Natural killer cell treated with Interleukin-12 subunit alpha and Interleukin-12 subunit beta and Interleukin-15 and Interleukin-18, amount 100 ng/mL, for 72 hours (primary cell): ENCODE measurements around the gene TMEM131. TPM values are rescaled to one million over a fixed set of nuclear protein-coding genes. Genes with fewer than 3 reads are reported as not detected.
"Not testable (repeated sequence)": the region's sequence is repeated elsewhere in the genome, so short reads cannot be mapped to it uniquely, and the experiment has no call there.

Experiments
- ATAC-seq, 2 donors: fragments of 150-1000 bp; cut with Tn5 transposase in 1 of 2; sonication (Bioruptor Pico), chemical (Tn5 transposase) in 1 of 2; 2 replicates each; pipeline ENCODE4 v1.10.0; 2021
- DNase-seq: peaks from one replicate; pipeline ENCODE4 v3.0.0; 2022; ENCODE audit warnings: low spot score
- H3K27ac Mint-ChIP-seq, 2 donors: 1 replicate in 1 of 2; 2 replicates in 1 of 2; pipeline ENCODE4 v1.8.0; 2022; ENCODE audit warnings: mixed read lengths in 2 of 2, mild to moderate bottlenecking in 1 of 2, moderate library complexity in 1 of 2
- H3K27me3 Mint-ChIP-seq, 2 donors: 1 replicate in 1 of 2; 2 replicates in 1 of 2; pipeline ENCODE4 v1.8.0; 2022; ENCODE audit warnings: mixed read lengths in 2 of 2
- H3K36me3 Mint-ChIP-seq: one replicate; pipeline ENCODE4 v1.8.0; 2022; ENCODE audit warnings: mixed read lengths
- H3K4me1 Mint-ChIP-seq, 2 donors: 1 replicate in 1 of 2; 2 replicates in 1 of 2; pipeline ENCODE4 v1.8.0; 2022; ENCODE audit warnings: low read depth in 2 of 2, mixed read lengths in 2 of 2, mild to moderate bottlenecking in 1 of 2
- H3K4me3 Mint-ChIP-seq: one replicate; pipeline ENCODE4 v1.8.0; 2022; ENCODE audit warnings: mixed read lengths
- H3K9me3 Mint-ChIP-seq: 2 replicates; pipeline ENCODE4 v1.8.0; 2022; ENCODE audit warnings: mixed read lengths
- total RNA-seq, 2 donors: library from RNA; stranded (reverse); gene quantifications; one replicate each; pipeline ENCODE4 v1.2.3, GENCODE V29; 2022

The TMEM131 gene
- total RNA-seq, 2 donors from 2014 or later, result 44.6 to 47.3 TPM

GRCh38 chr2:97858442-97858841 is 137.3 kb downstream of the TMEM131 start:
- ATAC-seq, result no peak
- no peak overlapping the region for H3K27ac Mint-ChIP-seq

DNA sequence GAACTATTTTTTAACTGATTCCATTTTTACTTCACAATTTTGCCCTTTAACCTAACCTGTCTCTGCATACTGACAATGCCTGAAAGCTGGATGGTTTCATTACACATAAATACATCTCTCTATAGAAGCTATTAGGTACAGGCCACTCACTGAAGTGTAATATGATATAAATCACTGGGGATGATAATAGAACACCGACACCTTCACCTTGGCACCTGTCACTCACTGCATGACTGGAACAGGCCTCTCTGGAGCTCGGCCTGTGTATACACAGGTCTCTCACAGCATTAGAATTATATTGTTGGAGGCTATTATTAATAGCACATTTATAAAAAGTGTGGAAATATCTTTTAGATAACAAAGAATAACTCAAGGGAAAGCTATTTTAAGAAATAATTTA is 138.2 kb downstream of the TMEM131 start:
- no peaks in the 10 kb centered on the region for H3K27me3 Mint-ChIP-seq

More at GRCh38 chr2:97858442-97858841, 137.3 kb downstream of the TMEM131 start:
- peaks cover 3 to 8% of the 10 kb centered on the region in 2 donors for H3K4me1 Mint-ChIP-seq
- DNase-seq, result no peak
- no peaks in the 10 kb centered on the region for H3K27me3 Mint-ChIP-seq
- H3K4me3 Mint-ChIP-seq, result no peak overlapping the region
- peaks cover 5% of the 10 kb centered on the region for H3K36me3 Mint-ChIP-seq
- no peaks in the 10 kb centered on the region for H3K9me3 Mint-ChIP-seq

DNA sequence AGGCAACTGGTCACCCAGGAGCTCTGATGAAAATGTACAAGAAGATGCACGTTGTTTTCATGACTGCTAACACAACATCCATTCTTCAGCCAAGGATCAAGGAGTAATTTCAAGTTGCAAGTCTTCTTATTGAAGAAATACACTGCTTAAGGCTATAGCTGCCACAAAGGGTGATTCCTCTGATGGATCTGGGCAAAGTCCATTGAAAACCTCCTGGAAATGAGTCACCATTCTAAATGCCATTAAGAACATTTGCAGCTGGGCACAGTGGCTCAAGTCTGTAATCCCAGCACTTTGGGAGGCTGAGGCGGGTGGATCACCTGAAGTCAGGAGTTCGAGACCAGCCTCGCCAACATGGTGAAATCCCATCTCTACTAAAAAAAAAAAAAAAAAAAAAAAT is 142.7 kb downstream of the TMEM131 start:
- H3K4me1 Mint-ChIP-seq, result peaks cover 28 to 39% of the 10 kb centered on the region in 2 donors
- not testable (repeated sequence) for H3K36me3 Mint-ChIP-seq, H3K27me3 Mint-ChIP-seq, H3K9me3 Mint-ChIP-seq, ATAC-seq, DNase-seq, H3K27ac Mint-ChIP-seq, H3K4me3 Mint-ChIP-seq

More for the DNA sequence above, 138.2 kb downstream of the TMEM131 start:
- H3K4me1 Mint-ChIP-seq, result peaks cover 2 to 4% of the 10 kb centered on the region in 2 donors
- H3K27ac Mint-ChIP-seq, result no peak overlapping the region
- ATAC-seq (no peak), DNase-seq (no peak)
- H3K9me3 Mint-ChIP-seq, result no peaks in the 10 kb centered on the region
- no peak overlapping the region for H3K4me3 Mint-ChIP-seq
- peaks cover 4% of the 10 kb centered on the region for H3K36me3 Mint-ChIP-seq

- peak in 1 of 2 donors; percentile 57 for ATAC-seq
- no peak for DNase-seq
- no peaks in the 10 kb centered on the region for H3K36me3 Mint-ChIP-seq
- H3K27me3 Mint-ChIP-seq, result no peaks in the 10 kb centered on the region
- H3K4me1 Mint-ChIP-seq, result peaks cover 28 to 45% of the 10 kb centered on the region in 2 donors
- H3K4me3 Mint-ChIP-seq, result peak overlapping the region; percentile 70
- no peaks in the 10 kb centered on the region for H3K9me3 Mint-ChIP-seq
- H3K27ac Mint-ChIP-seq, result peak overlapping the region; percentile 8 to 75
Measured at GRCh38 chr2:97851172-97851571, 144.6 kb downstream of the TMEM131 start.

DNA sequence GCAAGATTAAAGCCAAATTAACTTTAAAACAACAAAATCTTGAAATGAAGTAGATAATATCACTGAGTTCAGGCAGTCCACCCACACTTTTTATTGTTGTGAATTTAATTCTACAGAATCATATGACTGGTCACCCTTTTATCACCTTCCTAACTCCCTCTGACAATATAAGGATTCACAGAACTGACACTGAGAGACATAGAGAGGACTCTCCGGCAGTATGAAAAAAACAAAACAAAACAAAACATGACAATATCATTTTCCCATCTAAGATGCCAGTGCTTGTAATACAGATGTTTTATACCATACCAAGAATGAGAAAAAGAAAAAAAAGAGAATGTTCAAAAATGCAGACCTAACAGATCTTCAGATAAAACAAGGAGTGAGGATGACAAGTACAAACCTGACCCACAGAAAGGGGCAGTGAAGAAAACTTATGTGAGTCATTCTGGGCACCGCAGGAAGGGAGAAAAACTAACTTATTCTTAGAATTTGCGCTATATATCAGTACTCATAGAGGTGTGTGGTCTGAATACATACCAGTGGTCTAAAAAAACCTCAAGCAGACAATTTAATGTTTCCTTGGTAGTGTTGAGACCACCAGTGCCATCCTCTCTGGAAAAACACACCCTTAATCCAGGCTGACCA is 145.7 kb downstream of the TMEM131 start:
- DNase-seq, result no peak
- Mint-ChIP-seq H3K27me3 (no peaks in the 10 kb centered on the region), H3K27ac (peak overlapping the region; percentile 72 to 75), H3K9me3 (no peaks in the 10 kb centered on the region), H3K4me1 (peaks cover 39 to 57% of the 10 kb centered on the region in 2 donors), H3K36me3 (no peaks in the 10 kb centered on the region), H3K4me3 (peak overlapping the region; percentile 77)
- ATAC-seq, result peak; percentile 91 to 98

DNA sequence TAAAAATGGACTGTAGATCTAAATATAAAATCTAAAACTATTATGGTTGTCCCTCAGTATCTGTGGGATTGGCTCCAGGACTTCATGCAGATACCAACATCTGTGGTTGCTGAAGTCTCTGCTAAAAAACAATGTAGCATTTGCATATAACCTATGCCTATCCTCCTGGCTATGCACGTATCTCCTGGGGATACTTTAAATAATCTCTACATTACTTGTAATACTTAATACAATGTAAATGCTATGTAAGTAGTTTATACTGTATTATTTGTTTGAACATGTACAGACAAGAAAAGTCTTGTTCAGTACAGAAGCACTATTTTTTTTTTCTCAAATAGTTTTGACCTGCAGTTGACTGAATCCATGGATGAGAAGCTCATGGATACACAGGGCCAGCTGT is 147.4 kb downstream of the TMEM131 start:
- DNase-seq, result no peak
- H3K27ac Mint-ChIP-seq, result peak overlapping the region; percentile 48 to 75
- H3K4me1 Mint-ChIP-seq, result peaks cover 43 to 55% of the 10 kb centered on the region in 2 donors

DNA sequence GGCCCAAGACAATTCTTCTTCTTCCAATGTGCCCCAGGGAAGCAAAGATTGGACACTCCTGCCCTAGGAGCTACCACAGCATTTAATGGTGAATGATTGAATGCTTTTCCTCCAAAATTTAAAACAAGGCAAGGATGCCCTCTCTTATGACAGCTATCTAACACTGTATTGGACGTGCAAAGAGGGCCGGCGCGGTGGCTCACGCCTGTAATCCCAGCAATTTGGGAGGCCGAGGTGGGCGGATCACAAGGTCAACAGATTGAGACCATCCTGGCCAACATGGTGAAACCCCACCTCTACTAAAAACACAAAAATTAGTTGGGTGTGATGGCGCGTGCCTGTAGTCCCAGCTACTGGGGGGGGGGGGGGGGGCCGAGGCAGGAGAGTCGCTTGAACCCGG is 149.0 kb downstream of the TMEM131 start:
- not testable (repeated sequence) for H3K27me3 Mint-ChIP-seq, ATAC-seq, H3K36me3 Mint-ChIP-seq, H3K4me3 Mint-ChIP-seq, H3K27ac Mint-ChIP-seq, DNase-seq, H3K9me3 Mint-ChIP-seq
- H3K4me1 Mint-ChIP-seq, result peaks cover 46 to 52% of the 10 kb centered on the region in 2 donors

More for the DNA sequence above, 147.4 kb downstream of the TMEM131 start:
- H3K36me3 Mint-ChIP-seq, result no peaks in the 10 kb centered on the region
- H3K27me3 Mint-ChIP-seq, result no peaks in the 10 kb centered on the region
- no peaks in the 10 kb centered on the region for H3K9me3 Mint-ChIP-seq
- no peak overlapping the region for H3K4me3 Mint-ChIP-seq
- ATAC-seq, result no peak

- Mint-ChIP-seq H3K27me3 (no peaks in the 10 kb centered on the region), H3K4me1 (peaks cover 38 to 43% of the 10 kb centered on the region in 2 donors), H3K4me3 (peak overlapping the region; percentile 14), H3K27ac (peak overlapping the region in 1 of 2 donors; percentile 20), H3K36me3 (no peaks in the 10 kb centered on the region), H3K9me3 (no peaks in the 10 kb centered on the region)
- ATAC-seq (no peak), DNase-seq (no peak)
Measured at GRCh38 chr2:97845818-97846217, 149.9 kb downstream of the TMEM131 start.

GRCh38 chr2:97845133-97845532 is 150.6 kb downstream of the TMEM131 start:
- ATAC-seq (no peak), DNase-seq (no peak)
- H3K27ac Mint-ChIP-seq, result peak overlapping the region in 1 of 2 donors; percentile 20
- no peaks in the 10 kb centered on the region for H3K36me3 Mint-ChIP-seq
- peak overlapping the region; percentile 14 for H3K4me3 Mint-ChIP-seq
- no peaks in the 10 kb centered on the region for H3K27me3 Mint-ChIP-seq
- H3K9me3 Mint-ChIP-seq, result no peaks in the 10 kb centered on the region
- H3K4me1 Mint-ChIP-seq, result peaks cover 36 to 38% of the 10 kb centered on the region in 2 donors

GRCh38 chr2:97844311-97844859 is 151.4 kb downstream of the TMEM131 start:
- Mint-ChIP-seq H3K27ac (no peak overlapping the region), H3K27me3 (no peaks in the 10 kb centered on the region), H3K4me3 (no peak overlapping the region), H3K9me3 (no peaks in the 10 kb centered on the region), H3K36me3 (no peaks in the 10 kb centered on the region), H3K4me1 (peaks cover 30 to 32% of the 10 kb centered on the region in 2 donors)
- no peak for DNase-seq
- ATAC-seq, result no peak

GRCh38 chr2:97840198-97840597 is 155.6 kb downstream of the TMEM131 start:
- no peaks in the 10 kb centered on the region for H3K36me3 Mint-ChIP-seq
- ATAC-seq (peak in 1 of 2 donors; percentile 76), DNase-seq (no peak)
- no peaks in the 10 kb centered on the region for H3K9me3 Mint-ChIP-seq
- no peak overlapping the region for H3K27ac Mint-ChIP-seq
- no peaks in the 10 kb centered on the region for H3K27me3 Mint-ChIP-seq
- H3K4me1 Mint-ChIP-seq, result peaks cover 10 to 17% of the 10 kb centered on the region in 2 donors
- H3K4me3 Mint-ChIP-seq, result no peak overlapping the region

GRCh38 chr2:97834610-97835009 is 161.1 kb downstream of the TMEM131 start:
- no peak overlapping the region for H3K27ac Mint-ChIP-seq
- no peaks in the 10 kb centered on the region for H3K9me3 Mint-ChIP-seq
- H3K36me3 Mint-ChIP-seq, result no peaks in the 10 kb centered on the region
- no peak for ATAC-seq
- H3K27me3 Mint-ChIP-seq, result no peaks in the 10 kb centered on the region
- no peak for DNase-seq
- peaks cover 5 to 16% of the 10 kb centered on the region in 2 donors for H3K4me1 Mint-ChIP-seq
- H3K4me3 Mint-ChIP-seq, result no peak overlapping the region

GRCh38 chr2:97831121-97831520 is 164.6 kb downstream of the TMEM131 start:
- ATAC-seq, result no peak
- no peaks in the 10 kb centered on the region for H3K27me3 Mint-ChIP-seq
- H3K4me1 Mint-ChIP-seq, result peaks cover 10 to 22% of the 10 kb centered on the region in 2 donors
- H3K4me3 Mint-ChIP-seq, result no peak overlapping the region
- no peak overlapping the region for H3K27ac Mint-ChIP-seq
- H3K36me3 Mint-ChIP-seq, result peaks cover 4% of the 10 kb centered on the region
- H3K9me3 Mint-ChIP-seq, result no peaks in the 10 kb centered on the region
- no peak for DNase-seq

DNA sequence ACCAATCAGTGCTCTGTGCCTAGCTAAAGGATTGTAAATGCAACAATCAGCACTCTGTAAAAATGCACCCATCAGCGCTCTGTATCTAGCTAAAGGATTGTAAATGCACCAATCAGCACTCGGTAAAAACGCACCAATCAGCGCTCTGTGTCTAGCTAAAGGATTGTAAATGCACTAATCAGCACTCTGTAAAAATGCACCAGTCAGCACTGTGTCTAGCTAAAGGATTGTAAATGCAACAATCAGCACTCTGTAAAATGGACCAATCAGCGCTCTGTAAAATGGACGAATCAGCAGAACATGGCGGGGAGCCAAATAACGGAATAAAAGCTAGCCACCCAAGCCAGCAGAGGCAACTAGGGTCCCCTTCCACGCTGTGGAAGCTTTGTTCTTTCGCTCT is 166.5 kb downstream of the TMEM131 start:
- DNase-seq, H3K4me1 Mint-ChIP-seq, H3K4me3 Mint-ChIP-seq, H3K9me3 Mint-ChIP-seq, H3K36me3 Mint-ChIP-seq, ATAC-seq, H3K27ac Mint-ChIP-seq, H3K27me3 Mint-ChIP-seq: not testable (repeated sequence)
